ENCODE results near the gene LRRC73. TPM values are rescaled to one million over a fixed set of nuclear protein-coding genes. Genes with fewer than 3 reads are reported as not detected.
"Not testable (repeated sequence)": the region's sequence is repeated elsewhere in the genome, so short reads cannot be mapped to it uniquely, and the experiment has no call there.

Gene LRRC73
- total RNA-seq, 1 experiment from 2014 or later: 0.22 TPM

GRCh38 chr6:43499028-43499815 is 10.9 kb downstream of the LRRC73 start:
- CTCF ChIA-PET: no interaction called here
- H3K4me1 ChIP-seq (ENCODE audit: insufficient read depth, low read length): peaks cover 4% of the 10 kb centered on the region; the same call in 1 of the 2 replicates
- no peak overlapping the region for H3K27ac ChIP-seq (ENCODE audit: low read length)
- H3F3A ChIP-seq (ENCODE audit: low read length, unreplicated experiment): no peaks in the 10 kb centered on the region
- TF ChIP-seq CTCF (conservative IDR thresholded peaks at IDR 0.05; ENCODE audit: low read depth, low read length): no peak
- TF ChIP-seq EZH2 (IDR thresholded peaks at IDR 0.05; ENCODE audit: low read length, unreplicated experiment): no peak
- TF ChIP-seq EZH2phosphoT487 (IDR thresholded peaks at IDR 0.05; ENCODE audit: borderline replicate concordance, low read length): no peak
- no peaks in the 10 kb centered on the region for H3K9me3 ChIP-seq (ENCODE audit: low read length)
- H4K20me1 ChIP-seq (ENCODE audit: low read length): 0 out of 2 replicates have a peak, but pooled peaks cover 7% of the 10 kb centered on the region
- no peaks in the 10 kb centered on the region for H3K27me3 ChIP-seq (ENCODE audit: low read length)
- no peak overlapping the region for H3K4me2 ChIP-seq (ENCODE audit: low read length)
- no peak overlapping the region for H3K9ac ChIP-seq (ENCODE audit: low read length)
- no peak overlapping the region for H3K4me3 ChIP-seq (ENCODE audit: low read length)
- POLR2A ChIA-PET (ENCODE audit: unreplicated experiment): no interaction called here
- H3K9me2 ChIP-seq (replicated peaks; ENCODE audit: low read length): no peaks in the 10 kb centered on the region
- ATAC-seq (no peak), DNase-seq (no peak)
- no TSS peak for BruUV-seq (replicated peaks)
- H3K79me2 ChIP-seq (ENCODE audit: low read length): peaks cover 10% of the 10 kb centered on the region; the same call in 1 of the 2 replicates
- peaks cover 14% of the 10 kb centered on the region for H3K36me3 ChIP-seq (ENCODE audit: low read depth, low read length)
- intact Hi-C loops (cut with micrococcal nuclease): no loop called here
- no peak overlapping the region for H2AFZ ChIP-seq (ENCODE audit: low read length)

GRCh38 chr6:43498291-43498690 is 11.9 kb downstream of the LRRC73 start:
- intact Hi-C loops (cut with micrococcal nuclease); H3K4me2 ChIP-seq (ENCODE audit: low read length); H3K9me3 ChIP-seq (ENCODE audit: low read length); H4K20me1 ChIP-seq (ENCODE audit: low read length); H3K4me3 ChIP-seq (ENCODE audit: low read length); H3K27me3 ChIP-seq (ENCODE audit: low read length); H3K27ac ChIP-seq (ENCODE audit: low read length); H3K9me2 ChIP-seq (replicated peaks; ENCODE audit: low read length); H3K4me1 ChIP-seq (ENCODE audit: insufficient read depth, low read length); H2AFZ ChIP-seq (ENCODE audit: low read length); H3K9ac ChIP-seq (ENCODE audit: low read length); POLR2A ChIA-PET (ENCODE audit: unreplicated experiment); BruUV-seq (replicated peaks); ATAC-seq; CTCF ChIA-PET; H3F3A ChIP-seq (ENCODE audit: low read length, unreplicated experiment); DNase-seq: not testable (repeated sequence)
- H3K79me2 ChIP-seq (ENCODE audit: low read length): peaks cover 19% of the 10 kb centered on the region
- peaks cover 14% of the 10 kb centered on the region for H3K36me3 ChIP-seq (ENCODE audit: low read depth, low read length)

GRCh38 chr6:43497689-43498088 is 12.5 kb downstream of the LRRC73 start:
- H3K4me1 ChIP-seq (ENCODE audit: insufficient read depth, low read length): peaks cover 4% of the 10 kb centered on the region; the same call in 1 of the 2 replicates
- peaks cover 11% of the 10 kb centered on the region for H3K36me3 ChIP-seq (ENCODE audit: low read depth, low read length)
- no peaks in the 10 kb centered on the region for H3K27me3 ChIP-seq (ENCODE audit: low read length)
- no peak overlapping the region for H2AFZ ChIP-seq (ENCODE audit: low read length)
- H3K9me3 ChIP-seq (ENCODE audit: low read length): no peaks in the 10 kb centered on the region
- no peak overlapping the region for H3K4me2 ChIP-seq (ENCODE audit: low read length)
- H3K9me2 ChIP-seq (replicated peaks; ENCODE audit: low read length): no peaks in the 10 kb centered on the region
- DNase-seq (no peak), ATAC-seq (no peak)
- no peak overlapping the region for H3K4me3 ChIP-seq (ENCODE audit: low read length)
- intact Hi-C loops (cut with micrococcal nuclease): no loop called here
- H3K9ac ChIP-seq (ENCODE audit: low read length): no peak overlapping the region
- peaks cover 23% of the 10 kb centered on the region for H3K79me2 ChIP-seq (ENCODE audit: low read length)
- no peak for TF ChIP-seq EZH2 (IDR thresholded peaks at IDR 0.05; ENCODE audit: low read length, unreplicated experiment)
- 0 out of 2 replicates have a peak, but pooled peaks cover 7% of the 10 kb centered on the region for H4K20me1 ChIP-seq (ENCODE audit: low read length)
- H3F3A ChIP-seq (ENCODE audit: low read length, unreplicated experiment): no peaks in the 10 kb centered on the region
- CTCF ChIA-PET: no interaction called here
- POLR2A ChIA-PET (ENCODE audit: unreplicated experiment): no interaction called here
- no peak overlapping the region for H3K27ac ChIP-seq (ENCODE audit: low read length)
- no TSS peak for BruUV-seq (replicated peaks)

All from PC-3 (cell line).